ENCODE results near the gene TBC1D23.

DNA sequence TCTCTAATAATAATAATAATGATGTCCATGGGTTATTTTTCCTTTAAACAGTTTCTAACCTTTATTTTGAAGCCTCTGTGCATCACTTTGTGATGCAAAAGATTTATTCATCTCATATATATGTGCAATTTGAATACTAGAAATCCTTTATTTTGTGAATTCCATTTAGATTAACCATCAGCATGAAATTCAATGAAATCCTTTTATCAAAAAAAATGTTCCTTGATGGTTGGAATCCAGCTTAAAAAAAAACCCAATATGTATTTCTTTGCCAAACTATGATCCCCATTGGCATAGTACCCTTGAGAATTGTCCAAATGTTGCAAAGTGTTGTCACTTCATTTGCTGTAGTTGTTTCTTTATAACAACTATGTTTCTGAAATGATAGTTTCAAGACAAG, 7.4 kb downstream of the TBC1D23 start:
- TF ChIP-seq, protein P1, sequence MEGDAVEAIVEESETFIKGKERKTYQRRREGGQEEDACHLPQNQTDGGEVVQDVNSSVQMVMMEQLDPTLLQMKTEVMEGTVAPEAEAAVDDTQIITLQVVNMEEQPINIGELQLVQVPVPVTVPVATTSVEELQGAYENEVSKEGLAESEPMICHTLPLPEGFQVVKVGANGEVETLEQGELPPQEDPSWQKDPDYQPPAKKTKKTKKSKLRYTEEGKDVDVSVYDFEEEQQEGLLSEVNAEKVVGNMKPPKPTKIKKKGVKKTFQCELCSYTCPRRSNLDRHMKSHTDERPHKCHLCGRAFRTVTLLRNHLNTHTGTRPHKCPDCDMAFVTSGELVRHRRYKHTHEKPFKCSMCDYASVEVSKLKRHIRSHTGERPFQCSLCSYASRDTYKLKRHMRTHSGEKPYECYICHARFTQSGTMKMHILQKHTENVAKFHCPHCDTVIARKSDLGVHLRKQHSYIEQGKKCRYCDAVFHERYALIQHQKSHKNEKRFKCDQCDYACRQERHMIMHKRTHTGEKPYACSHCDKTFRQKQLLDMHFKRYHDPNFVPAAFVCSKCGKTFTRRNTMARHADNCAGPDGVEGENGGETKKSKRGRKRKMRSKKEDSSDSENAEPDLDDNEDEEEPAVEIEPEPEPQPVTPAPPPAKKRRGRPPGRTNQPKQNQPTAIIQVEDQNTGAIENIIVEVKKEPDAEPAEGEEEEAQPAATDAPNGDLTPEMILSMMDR (conservative IDR thresholded peaks at IDR 0.05; ENCODE audit: low read length) = no peak
- no peak for TF ChIP-seq EZH2phosphoT487 (IDR thresholded peaks at IDR 0.05; ENCODE audit: borderline replicate concordance)
